H1 (cell line): Measurements from ENCODE around the gene EIPR1. TPM values are rescaled to one million over a fixed set of nuclear protein-coding genes. Genes with fewer than 3 reads are reported as not detected.

Source experiments
- CTCF ChIA-PET: fragments of 300-600 bp; sonication (Branson Sonifier 250); formaldehyde crosslinking; loops from one replicate; lab custom pipeline; 2021; ENCODE audit not compliant: partially characterized antibody; lab: Charles Lee
- POLR2A ChIA-PET: fragments of 300-600 bp; sonication (Branson Sonifier 250); formaldehyde crosslinking; loops from one replicate; lab custom pipeline; 2021; ENCODE audit warnings: inconsistent platforms; ENCODE audit not compliant: partially characterized antibody; lab: Charles Lee
- DNase-seq, 2 experiments: peaks; one replicate each; pipeline versions ENCODE4 v3.0.0 to v3.0.0-alpha.2; 2010 to 2022; ENCODE audit warnings: low spot score in 2 of 2, low read depth in 1 of 2, mixed read lengths in 1 of 2
- FAIRE-seq: peaks from 2 replicates; lab custom pipeline; 2011; peaks lifted over from hg19 to GRCh38; lab: Jason Lieb, UNC
- H2AFZ ChIP-seq: 2 replicates; pipeline ENCODE4 v1.8.1; 2012; ENCODE audit warnings: low read length, inconsistent platforms
- H2AK5ac ChIP-seq: 2 replicates; pipeline ENCODE4 v1.6.1; 2013; ENCODE audit warnings: low read depth, low read length
- H2BK120ac ChIP-seq: replicated peaks from 2 replicates; pipeline ENCODE3; 2013; ENCODE audit warnings: low read depth, low read length, inconsistent platforms
- H2BK12ac ChIP-seq: 2 replicates; pipeline ENCODE4 v1.6.1; 2013; ENCODE audit warnings: low read depth, low read length
- H2BK15ac ChIP-seq: 2 replicates; pipeline ENCODE4 v1.6.1; 2013; ENCODE audit warnings: low read length
- H2BK20ac ChIP-seq: 2 replicates; pipeline ENCODE4 v1.6.1; 2013; ENCODE audit warnings: low read length
- H2BK5ac ChIP-seq: 2 replicates; pipeline ENCODE4 v1.6.1; 2013; ENCODE audit warnings: low read depth, low read length
- H3K14ac ChIP-seq: 2 replicates; pipeline ENCODE4 v1.6.1; 2013; ENCODE audit warnings: inconsistent platforms; ENCODE audit not compliant: insufficient read length
- H3K18ac ChIP-seq: 2 replicates; pipeline ENCODE4 v1.6.1; 2013; ENCODE audit warnings: low read length; ENCODE audit errors: extremely low read depth
- H3K23ac ChIP-seq: 2 replicates; pipeline ENCODE4 v1.6.1; 2013; ENCODE audit warnings: inconsistent platforms; ENCODE audit not compliant: insufficient read length
- H3K23me2 ChIP-seq: 2 replicates; pipeline ENCODE4 v1.6.1; 2013; ENCODE audit warnings: low read depth, low read length
- H3K27ac ChIP-seq: 2 replicates; pipeline ENCODE4 v1.6.1; 2011; ENCODE audit warnings: low read depth, low read length, inconsistent platforms
- H3K27me3 ChIP-seq, 4 experiments: replicated peaks in 1 of 4; 1 replicate in 1 of 4; 2 replicates in 3 of 4; pipeline versions ENCODE4 v1.6.1 to v1.8.1; 2011 to 2013; ENCODE audit warnings: low read length in 3 of 4, mild to moderate bottlenecking in 3 of 4, inconsistent platforms in 2 of 4, mixed read lengths in 2 of 4, moderate library complexity in 1 of 4; ENCODE audit not compliant: control insufficient read depth in 3 of 4, insufficient read depth in 3 of 4; ENCODE audit errors: extremely low read depth in 1 of 4
- H3K36me3 ChIP-seq, 4 experiments: 2 replicates each; pipeline versions ENCODE4 v1.6.1 to v1.8.1; 2011 to 2013; ENCODE audit warnings: mild to moderate bottlenecking in 4 of 4, low read length in 3 of 4, moderate library complexity in 2 of 4, control low read depth in 1 of 4, inconsistent platforms in 1 of 4; ENCODE audit not compliant: insufficient read depth in 4 of 4, control insufficient read depth in 2 of 4
- H3K4ac ChIP-seq: replicated peaks from 2 replicates; pipeline ENCODE3; 2013; ENCODE audit warnings: low read length, low read depth, mixed read lengths, inconsistent platforms; ENCODE audit not compliant: insufficient read length
- H3K4me1 ChIP-seq, 4 experiments: replicated peaks in 1 of 4; 1 replicate in 1 of 4; 2 replicates in 3 of 4; pipeline versions ENCODE4 v1.6.1 to v1.8.1; 2011 to 2013; ENCODE audit warnings: low read length in 3 of 4, inconsistent platforms in 2 of 4, mixed read lengths in 1 of 4; ENCODE audit not compliant: insufficient read depth in 4 of 4, control insufficient read depth in 3 of 4
- H3K4me2 ChIP-seq, 2 experiments: 2 replicates each; pipeline versions ENCODE4 v1.6.1 to v1.8.1; 2011 to 2013; ENCODE audit warnings: low read depth in 2 of 2, low read length in 2 of 2, control low read depth in 1 of 2, inconsistent platforms in 1 of 2, mild to moderate bottlenecking in 1 of 2; ENCODE audit not compliant: insufficient read depth in 1 of 2
- H3K4me3 ChIP-seq, 4 experiments: fragments of 200-600, 300-600 bp in 1 of 4; sonication (generic), shearing (Covaris generic), sonication (Bioruptor Twin) in 1 of 4; 2 replicates each; pipeline versions ENCODE4 v1.5.1 to v1.8.1; 2011 to 2016; ENCODE audit warnings: low read length in 4 of 4, low read depth in 3 of 4, control low read depth in 2 of 4, inconsistent platforms in 2 of 4, mild to moderate bottlenecking in 2 of 4, mixed read lengths in 1 of 4, moderate library complexity in 1 of 4; ENCODE audit not compliant: insufficient read depth in 2 of 4; ENCODE audit errors: extremely low read depth in 1 of 4
- H3K56ac ChIP-seq: replicated peaks from 2 replicates; pipeline ENCODE3; 2013; ENCODE audit warnings: low read depth, mild to moderate bottlenecking, mixed read lengths, low read length, inconsistent platforms; ENCODE audit not compliant: insufficient read length
- H3K79me1 ChIP-seq: 2 replicates; pipeline ENCODE4 v1.6.1; 2013; ENCODE audit warnings: low read depth, low read length, control low read depth
- H3K79me2 ChIP-seq, 2 experiments: 2 replicates each; pipeline versions ENCODE4 v1.6.1 to v1.8.1; 2012 to 2013; ENCODE audit warnings: low read length in 2 of 2, mild to moderate bottlenecking in 2 of 2, inconsistent platforms in 1 of 2; ENCODE audit not compliant: insufficient read depth in 2 of 2, control insufficient read depth in 1 of 2
- H3K9ac ChIP-seq, 4 experiments: replicated peaks in 1 of 4; 1 replicate in 1 of 4; 2 replicates in 3 of 4; pipeline versions ENCODE4 v1.6.1 to v1.8.1; 2011 to 2013; ENCODE audit warnings: low read depth in 3 of 4, low read length in 3 of 4, control low read depth in 2 of 4, mild to moderate bottlenecking in 2 of 4, moderate library complexity in 2 of 4, inconsistent platforms in 1 of 4; ENCODE audit errors: extremely low read depth in 1 of 4
- H3K9me3 ChIP-seq, 2 experiments: 2 replicates each; pipeline versions ENCODE4 v1.6.1 to v1.8.1; 2012 to 2013; ENCODE audit warnings: mild to moderate bottlenecking in 2 of 2, moderate library complexity in 2 of 2, control low read depth in 1 of 2, inconsistent platforms in 1 of 2, low read depth in 1 of 2, low read length in 1 of 2, mixed read lengths in 1 of 2; ENCODE audit not compliant: insufficient read depth in 2 of 2
- H4K20me1 ChIP-seq, 2 experiments: replicated peaks in 1 of 2; 2 replicates each; pipeline versions ENCODE3 to v1.8.1; 2011 to 2013; ENCODE audit warnings: inconsistent platforms in 2 of 2, low read length in 2 of 2, mild to moderate bottlenecking in 1 of 2; ENCODE audit not compliant: insufficient read depth in 2 of 2, control insufficient read depth in 1 of 2
- H4K5ac ChIP-seq: 2 replicates; pipeline ENCODE4 v1.6.1; 2013; ENCODE audit warnings: low read length, low read depth, mixed read lengths, inconsistent platforms; ENCODE audit not compliant: insufficient read length
- H4K8ac ChIP-seq: 2 replicates; pipeline ENCODE4 v1.8.0; 2013; ENCODE audit warnings: mild to moderate bottlenecking, moderate library complexity, low read length, inconsistent platforms; ENCODE audit not compliant: insufficient read depth; ENCODE audit errors: extremely low read depth
- H4K91ac ChIP-seq: replicated peaks from 2 replicates; pipeline ENCODE3; 2013; ENCODE audit warnings: low read length, mixed read lengths, inconsistent platforms; ENCODE audit not compliant: insufficient read length
- BCL11A ChIP-seq, 2 experiments: IDR thresholded peaks; one replicate each; pipeline ENCODE4 v1.6.1; 2011; ENCODE audit warnings: low read depth in 2 of 2, low read length in 2 of 2, mild to moderate bottlenecking in 2 of 2
- CBX8 ChIP-seq: fragments of 300-800, 300-1000 bp; sonication (generic); IDR thresholded peaks from 2 replicates; pipeline ENCODE4 v1.7.1; 2016; ENCODE audit warnings: low read depth, low read length, borderline replicate concordance
- CHD1 ChIP-seq: IDR thresholded peaks from 2 replicates; pipeline ENCODE4 v1.6.1; 2012; ENCODE audit warnings: low read depth, low read length, improper control_type of control experiment
- CTCF ChIP-seq, 3 experiments: IDR thresholded peaks; 1 replicate in 2 of 3; 2 replicates in 1 of 3; pipeline versions ENCODE4 v1.5.1 to v1.6.1; 2011; ENCODE audit warnings: low read length in 3 of 3, mild to moderate bottlenecking in 3 of 3, inconsistent platforms in 2 of 3, low read depth in 1 of 3, moderate library complexity in 1 of 3; ENCODE audit not compliant: insufficient read depth in 1 of 3; ENCODE audit errors: control extremely low read depth in 1 of 3
- GABPA ChIP-seq: IDR thresholded peaks from 2 replicates; pipeline ENCODE4 v1.6.1; 2011; ENCODE audit warnings: mild to moderate bottlenecking, low read length, moderate library complexity, borderline replicate concordance; ENCODE audit not compliant: insufficient read depth
- KDM4A ChIP-seq: IDR thresholded peaks from one replicate; pipeline ENCODE4 v1.7.1; 2012; ENCODE audit warnings: low read depth, mild to moderate bottlenecking, moderate library complexity, low read length, inconsistent platforms; ENCODE audit not compliant: severe bottlenecking
- PHF8 ChIP-seq: fragments of 200-600 bp; sonication (generic); conservative IDR thresholded peaks from 2 replicates; pipeline ENCODE4 v1.7.1; 2012; ENCODE audit warnings: low read depth, mild to moderate bottlenecking, inconsistent platforms, low read length, moderate library complexity
- POLR2AphosphoS5 ChIP-seq: IDR thresholded peaks from 2 replicates; pipeline ENCODE4 v1.6.1; 2011; ENCODE audit warnings: low read depth, low read length
- POU5F1 ChIP-seq: IDR thresholded peaks from 2 replicates; pipeline ENCODE4 v1.6.1; 2011; ENCODE audit warnings: low read depth, mild to moderate bottlenecking, low read length, moderate library complexity
- SAP30 ChIP-seq: fragments of 300-600 bp; sonication (generic); IDR thresholded peaks from 2 replicates; pipeline ENCODE4 v1.7.1; 2012; ENCODE audit warnings: low read length, moderate library complexity, mild to moderate bottlenecking, inconsistent platforms; ENCODE audit not compliant: insufficient read depth, insufficient replicate concordance
- SP1 ChIP-seq: IDR thresholded peaks from 2 replicates; pipeline ENCODE4 v1.6.1; 2011; ENCODE audit warnings: low read depth, low read length
- TCF12 ChIP-seq: IDR thresholded peaks from 2 replicates; pipeline ENCODE4 v1.6.1; 2011; ENCODE audit warnings: low read depth, mild to moderate bottlenecking, low read length
- WGBS, 2 experiments: shearing (Covaris generic) in 1 of 2; methylation state at CpG; one replicate each; pipeline versions ENCODE4 v1.1.6 to v1.1.7; 2013 to 2015; ENCODE audit warnings: low lambda C conversion rate in 2 of 2, mixed read lengths in 2 of 2, inconsistent platforms in 1 of 2, low coverage in 1 of 2, missing lambda C conversion rate in 1 of 2; ENCODE audit not compliant: insufficient replicate concordance in 2 of 2, insufficient coverage in 1 of 2, insufficient read length in 1 of 2; ENCODE audit errors: extremely low coverage in 1 of 2, missing lambda C conversion rate in 1 of 2; 5-methylcytosine and 5-hydroxymethylcytosine counted together
- polyA plus RNA-seq, 7 experiments: library from polyadenylated mRNA; depleted of rRNA in 3 of 7; stranded (reverse) in 5 of 7; unstranded in 2 of 7; fragments of >200 nt in 5 of 7; fragments of 200-250 nt in 2 of 7; gene quantifications; 1 replicate in 5 of 7; 2 replicates in 1 of 7; 4 replicates in 1 of 7; pipeline versions ENCODE4 v1.2.1 to v1.2.3, GENCODE V29; 2011 to 2013; ENCODE audit warnings: missing spikeins in 2 of 7, mixed read lengths in 2 of 7
- total RNA-seq: library from RNA; stranded (reverse); fragmentation: NEBNext Ultra II Directional; extraction: Animal tissue kit (Norgen Biotek cat#: 25700); gene quantifications from 2 replicates; pipeline ENCODE4 v1.2.1, GENCODE V29; 2021

EIPR1 gene
- total and polyA plus RNA-seq, 2 of the 8 experiments (the other 6 are each of a cell fraction or from before 2014, with no cell fraction given): 26.3 to 56.4 TPM

- Histone ChIP-seq H4K5ac (no peak overlapping the region), H2BK12ac (no peak overlapping the region), H2BK120ac (no peak overlapping the region), H3K27me3 (no peaks in the 10 kb centered on the region), H4K20me1 (peaks cover 0 to 4% of the 10 kb centered on the region in 2 experiments), H3K27ac (no peak overlapping the region), H3K9me3 (peaks cover 1 to 9% of the 10 kb centered on the region in 2 experiments; a peak in 2 of 4 replicates), H3K4me1 (no peaks in the 10 kb centered on the region), H3K79me1 (peaks cover 9% of the 10 kb centered on the region), H3K36me3 (peaks cover 5 to 23% (median 14%) of the 10 kb centered on the region in 4 experiments; a peak in 7 of 8 replicates), H3K79me2 (peaks cover 0 to 2% of the 10 kb centered on the region in 2 experiments; a peak in 1 of 4 replicates), H2BK20ac (no peak overlapping the region), H4K8ac (no peak overlapping the region), H2AK5ac (no peak overlapping the region), H3K4ac (no peak overlapping the region), H3K18ac (no peak overlapping the region), H2BK5ac (no peak overlapping the region), H3K14ac (no peak overlapping the region), H3K23ac (no peak overlapping the region), H3K23me2 (no peaks in the 10 kb centered on the region), H4K91ac (no peak overlapping the region), H3K4me2 (no peak overlapping the region), H3K9ac (no peak overlapping the region), H3K4me3 (no peak overlapping the region), H2AFZ (no peak overlapping the region), H2BK15ac (no peak overlapping the region), H3K56ac (no peak overlapping the region)
- WGBS, 2 experiments: 85% methylated on average over 4 of the region's 4 CpGs; no CpG with 5 or more reads in 1 of the 2 experiments
- ChIA-PET POLR2A (no interaction called here), CTCF (interaction anchor here (0.6 kb wide), 1 partner anchor 217 kb away, joined by 3 read pairs; no protein-coding TSS in a partner anchor)
- FAIRE-seq: no peak
- DNase-seq: no peak
- TF ChIP-seq SP1: no peak
- no peak for TF ChIP-seq CTCF (IDR thresholded peaks at IDR 0.05; ENCODE audit: control extremely low read depth in 1 of 3, insufficient read depth in 1 of 3, low read depth in 1 of 3, low read length in 3 of 3)
- no peak for TF ChIP-seq TCF12
- TF ChIP-seq POLR2AphosphoS5: no peak
- TF ChIP-seq POU5F1: no peak
- TF ChIP-seq GABPA: no peak
- TF ChIP-seq KDM4A: no peak
- no peak for TF ChIP-seq CHD1
- TF ChIP-seq CBX8: no peak
- no peak for TF ChIP-seq PHF8
- no peak for TF ChIP-seq SAP30
- no peak for TF ChIP-seq BCL11A (IDR thresholded peaks at IDR 0.05; ENCODE audit: low read depth in 2 of 2, low read length in 2 of 2)
Observed at GRCh38 chr2:3392216-3392615, 14.6 kb upstream of the EIPR1 start.
